HepG2 (cell line): ENCODE data around the gene DCAF15. TPM values are rescaled to one million over a fixed set of nuclear protein-coding genes. Genes with fewer than 3 reads are reported as not detected.

ENCODE experiments used
- ATAC-seq: fragments of 200-7000 bp; cut with Tn5 transposase; 3 replicates; pipeline ENCODE4 v1.9.1; 2020; ENCODE audit warnings: mild to moderate bottlenecking, moderate library complexity
- BruUV-seq: library from RNA; stranded (reverse); fragments of 400-500 nt; replicated peaks from 2 replicates; lab custom pipeline; 2021; lab: Mats Ljungman, UMichigan
- CTCF ChIA-PET: fragments of 300-600 bp; formaldehyde crosslinking; extraction: SDS; loops from one replicate; lab custom pipeline; 2021; ENCODE audit warnings: low total read pairs, inconsistent platforms, low intra/inter-chr PET ratio; lab: Yijun Ruan, JAX
- POLR2A ChIA-PET: fragments of 350-600 bp; sonication (Branson Sonifier 250); formaldehyde crosslinking; loops from one replicate; lab custom pipeline; 2020; ENCODE audit warnings: antibody characterized with exemption, inconsistent platforms; lab: Yijun Ruan, JAX
- DNase-seq: peaks from one replicate; pipeline ENCODE4 v3.0.0-alpha.2; 2015; ENCODE audit warnings: low spot score
- FAIRE-seq: peaks from 3 replicates; lab custom pipeline; 2011; peaks lifted over from hg19 to GRCh38; lab: Jason Lieb, UNC
- H2AFZ ChIP-seq: one replicate; pipeline ENCODE4 v1.6.1; 2011; ENCODE audit warnings: low read length, inconsistent platforms
- H3K27ac ChIP-seq: fragments of 300-600 bp; 3 replicates; pipeline ENCODE4 v1.8.0; 2011; ENCODE audit warnings: mixed run types, mild to moderate bottlenecking, mixed read lengths, low read length, inconsistent platforms; ENCODE audit not compliant: insufficient read depth; ENCODE audit errors: extremely low read length
- H3K27me3 ChIP-seq, 2 experiments: fragments of 200-600 bp in 1 of 2; 2 replicates in 1 of 2; 3 replicates in 1 of 2; pipeline versions ENCODE4 v1.6.0 to v1.8.0; 2011; ENCODE audit warnings: low read length in 2 of 2, mild to moderate bottlenecking in 2 of 2, moderate library complexity in 2 of 2, inconsistent platforms in 1 of 2; ENCODE audit not compliant: insufficient read depth in 2 of 2, control insufficient read depth in 1 of 2
- H3K36me3 ChIP-seq, 2 experiments: fragments of 200-600 bp in 1 of 2; replicated peaks in 1 of 2; 2 replicates in 1 of 2; 3 replicates in 1 of 2; pipeline versions ENCODE4 v1.5.1 to v1.8.0; 2011; ENCODE audit warnings: low read length in 2 of 2, inconsistent platforms in 1 of 2; ENCODE audit not compliant: insufficient read depth in 2 of 2, control insufficient read depth in 1 of 2
- H3K4me1 ChIP-seq: 2 replicates; pipeline ENCODE4 v1.5.1; 2012; ENCODE audit warnings: low read length, inconsistent platforms; ENCODE audit not compliant: insufficient read depth
- H3K4me2 ChIP-seq: 2 replicates; pipeline ENCODE4 v1.6.0; 2011; ENCODE audit warnings: low read depth, low read length, inconsistent platforms
- H3K4me3 ChIP-seq, 3 experiments: fragments of 200-600 bp in 1 of 3; sonication (generic), shearing (Covaris generic) in 1 of 3; replicated peaks in 1 of 3; 2 replicates each; pipeline ENCODE4 v1.5.1; 2011 to 2016; ENCODE audit warnings: low read length in 3 of 3, inconsistent platforms in 2 of 3, low read depth in 2 of 3, mild to moderate bottlenecking in 2 of 3, control low read depth in 1 of 3, mixed read lengths in 1 of 3; ENCODE audit not compliant: insufficient read depth in 1 of 3
- H3K79me2 ChIP-seq: one replicate; pipeline ENCODE4 v1.6.1; 2011; ENCODE audit warnings: low read length, inconsistent platforms; ENCODE audit not compliant: insufficient read depth
- H3K9ac ChIP-seq: 2 replicates; pipeline ENCODE4 v1.6.0; 2011; ENCODE audit warnings: mild to moderate bottlenecking, low read depth, low read length, inconsistent platforms; ENCODE audit not compliant: insufficient read depth
- H3K9me3 ChIP-seq: 2 replicates; pipeline ENCODE4 v1.5.1; 2012; ENCODE audit warnings: mild to moderate bottlenecking, low read length
- H4K20me1 ChIP-seq: 2 replicates; pipeline ENCODE4 v1.6.0; 2011; ENCODE audit warnings: inconsistent platforms, mild to moderate bottlenecking, low read length, moderate library complexity; ENCODE audit not compliant: insufficient read depth
- CEBPB ChIP-seq: IDR thresholded peaks from 2 replicates; pipeline ENCODE4 v1.6.1; 2011; ENCODE audit warnings: low read depth, low read length, improper control_type of control experiment, borderline replicate concordance
- IKZF1 ChIP-seq: fragments of 450-650 bp; IDR thresholded peaks from 2 replicates; pipeline ENCODE4 v1.7.1; 2016
- RCOR2 ChIP-seq: IDR thresholded peaks from 2 replicates; pipeline ENCODE4 v1.6.1; 2016; ENCODE audit warnings: missing biosample characterization, missing genetic modification reagents
- SCMH1 ChIP-seq: sonication (generic); formaldehyde crosslinking; IDR thresholded peaks from 2 replicates; pipeline ENCODE4 v1.9.0; 2021; ENCODE audit warnings: missing genetic modification reagents, mild to moderate bottlenecking, borderline replicate concordance
- TP53 ChIP-seq: sonication (generic); formaldehyde crosslinking; conservative IDR thresholded peaks from 2 replicates; pipeline ENCODE4 v1.4.0; 2020; ENCODE audit warnings: missing genetic modification reagents
- ZNF180 ChIP-seq: sonication (generic); formaldehyde crosslinking; IDR thresholded peaks from 2 replicates; pipeline ENCODE4 v1.4.0; 2020; ENCODE audit warnings: low read depth, missing genetic modification reagents, borderline replicate concordance
- ZNF446 ChIP-seq: sonication (generic); formaldehyde crosslinking; IDR thresholded peaks from 2 replicates; pipeline ENCODE4 v1.5.0; 2020; ENCODE audit warnings: mild to moderate bottlenecking, missing genetic modification reagents
- ZNF747 ChIP-seq: sonication (generic); formaldehyde crosslinking; IDR thresholded peaks from 2 replicates; pipeline ENCODE4 v1.8.1; 2023; ENCODE audit warnings: missing genetic modification reagents, mild to moderate bottlenecking, borderline replicate concordance
- ZZZ3 ChIP-seq: sonication (generic); formaldehyde crosslinking; IDR thresholded peaks from 2 replicates; pipeline ENCODE4 v1.4.0; 2020; ENCODE audit warnings: missing genetic modification reagents, mild to moderate bottlenecking, borderline replicate concordance
- WGBS: methylation state at CpG from one replicate; pipeline ENCODE4 v1.1.6; 2017; ENCODE audit warnings: low lambda C conversion rate; 5-methylcytosine and 5-hydroxymethylcytosine counted together
- in situ Hi-C: cut with HindIII; loops from 2 replicates; pipeline ENCODE4 v1.10.0; 2017; ENCODE audit warnings: low pct_unique_long_range_greater_than_20kb; ENCODE audit not compliant: extremely low pct_ligation_motif_present
- intact Hi-C: fragments of 100-400 bp; cut with micrococcal nuclease; formaldehyde crosslinking; loops from one replicate; pipeline ENCODE4 v1.10.0; 2022; ENCODE audit not compliant: unreplicated experiment
- polyA plus RNA-seq, 8 experiments: library from polyadenylated mRNA; depleted of rRNA in 3 of 8; stranded (reverse) in 7 of 8; unstranded in 1 of 8; fragments of >200 nt; fragmentation: Illumina TruSeq in 4 of 8; extraction: Trizol in 4 of 8; gene quantifications; 2 replicates each; pipeline versions ENCODE4 v1.2.1 to v1.2.3, GENCODE V29; 2011 to 2016; ENCODE audit warnings: low read depth in 4 of 8, missing spikeins in 1 of 8, mixed read lengths in 1 of 8; ENCODE audit not compliant: insufficient read depth in 1 of 8
- total RNA-seq, 5 experiments: library from RNA; depleted of rRNA; stranded (reverse); fragments of >200 nt; fragmentation: Illumina TruSeq; extraction: Trizol; gene quantifications; 2 replicates each; pipeline ENCODE4 v1.2.3, GENCODE V29; 2016; ENCODE audit warnings: low read depth in 1 of 5
- TF ChIP-seq, protein P1 (sequence below): sonication (generic); formaldehyde crosslinking; IDR thresholded peaks from 2 replicates; pipeline ENCODE4 v1.5.0; 2020; ENCODE audit warnings: mild to moderate bottlenecking, missing genetic modification reagents
- TF ChIP-seq, protein P2 (sequence below): sonication (generic); formaldehyde crosslinking; conservative IDR thresholded peaks from 2 replicates; pipeline ENCODE4 v1.4.0; 2020; ENCODE audit warnings: missing genetic modification reagents
- TF ChIP-seq, protein P3 (sequence below): sonication (generic); formaldehyde crosslinking; IDR thresholded peaks from 2 replicates; pipeline ENCODE4 v1.8.1; 2023; ENCODE audit warnings: mild to moderate bottlenecking, moderate library complexity, missing genetic modification reagents

Gene DCAF15
- total and polyA plus RNA-seq, 2 of the 13 experiments (the other 11 are each of a cell fraction or from before 2014, with no cell fraction given), result 13.6 to 14.0 TPM

DNA sequence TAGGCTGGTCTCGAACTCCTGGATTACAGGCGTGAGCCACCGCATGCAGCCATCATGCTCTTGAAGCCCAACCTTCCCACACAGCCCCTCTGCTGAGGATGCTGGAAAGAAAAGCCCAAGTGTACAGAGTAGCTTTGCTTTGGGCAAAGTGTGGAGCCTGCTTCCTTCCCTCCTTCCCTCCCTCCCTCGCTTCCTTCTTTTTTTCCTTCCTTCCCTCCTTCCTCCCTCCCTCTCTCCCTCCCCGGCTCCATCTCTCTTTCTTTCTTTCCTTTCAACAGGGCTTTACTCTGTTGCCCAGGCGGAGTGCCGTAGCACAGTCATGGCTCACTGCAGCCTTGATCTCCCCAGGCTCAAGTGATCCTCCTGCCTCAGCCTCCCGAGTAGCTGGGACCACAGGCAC is 43.6 kb upstream of the DCAF15 start:
- intact Hi-C loops (no loop called here), in situ Hi-C loops (no loop called here)
- H3K9me3 ChIP-seq, result no peaks in the 10 kb centered on the region
- CTCF ChIA-PET, result no interaction called here
- DNase-seq, result no peak
- TF ChIP-seq, protein P1, sequence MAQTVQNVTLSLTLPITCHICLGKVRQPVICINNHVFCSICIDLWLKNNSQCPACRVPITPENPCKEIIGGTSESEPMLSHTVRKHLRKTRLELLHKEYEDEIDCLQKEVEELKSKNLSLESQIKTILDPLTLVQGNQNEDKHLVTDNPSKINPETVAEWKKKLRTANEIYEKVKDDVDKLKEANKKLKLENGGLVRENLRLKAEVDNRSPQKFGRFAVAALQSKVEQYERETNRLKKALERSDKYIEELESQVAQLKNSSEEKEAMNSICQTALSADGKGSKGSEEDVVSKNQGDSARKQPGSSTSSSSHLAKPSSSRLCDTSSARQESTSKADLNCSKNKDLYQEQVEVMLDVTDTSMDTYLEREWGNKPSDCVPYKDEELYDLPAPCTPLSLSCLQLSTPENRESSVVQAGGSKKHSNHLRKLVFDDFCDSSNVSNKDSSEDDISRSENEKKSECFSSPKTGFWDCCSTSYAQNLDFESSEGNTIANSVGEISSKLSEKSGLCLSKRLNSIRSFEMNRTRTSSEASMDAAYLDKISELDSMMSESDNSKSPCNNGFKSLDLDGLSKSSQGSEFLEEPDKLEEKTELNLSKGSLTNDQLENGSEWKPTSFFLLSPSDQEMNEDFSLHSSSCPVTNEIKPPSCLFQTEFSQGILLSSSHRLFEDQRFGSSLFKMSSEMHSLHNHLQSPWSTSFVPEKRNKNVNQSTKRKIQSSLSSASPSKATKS (CRISPR knock-in tag), result no peak
- TF ChIP-seq TP53 (CRISPR knock-in tag) (no peak), RCOR2 (CRISPR knock-in tag) (no peak), ZNF747 (CRISPR knock-in tag) (no peak), ZZZ3 (CRISPR knock-in tag) (no peak), ZNF446 (CRISPR knock-in tag) (no peak), IKZF1 (no peak), SCMH1 (CRISPR knock-in tag) (no peak), CEBPB (no peak), ZNF180 (no peak)
- TF ChIP-seq, protein P2, sequence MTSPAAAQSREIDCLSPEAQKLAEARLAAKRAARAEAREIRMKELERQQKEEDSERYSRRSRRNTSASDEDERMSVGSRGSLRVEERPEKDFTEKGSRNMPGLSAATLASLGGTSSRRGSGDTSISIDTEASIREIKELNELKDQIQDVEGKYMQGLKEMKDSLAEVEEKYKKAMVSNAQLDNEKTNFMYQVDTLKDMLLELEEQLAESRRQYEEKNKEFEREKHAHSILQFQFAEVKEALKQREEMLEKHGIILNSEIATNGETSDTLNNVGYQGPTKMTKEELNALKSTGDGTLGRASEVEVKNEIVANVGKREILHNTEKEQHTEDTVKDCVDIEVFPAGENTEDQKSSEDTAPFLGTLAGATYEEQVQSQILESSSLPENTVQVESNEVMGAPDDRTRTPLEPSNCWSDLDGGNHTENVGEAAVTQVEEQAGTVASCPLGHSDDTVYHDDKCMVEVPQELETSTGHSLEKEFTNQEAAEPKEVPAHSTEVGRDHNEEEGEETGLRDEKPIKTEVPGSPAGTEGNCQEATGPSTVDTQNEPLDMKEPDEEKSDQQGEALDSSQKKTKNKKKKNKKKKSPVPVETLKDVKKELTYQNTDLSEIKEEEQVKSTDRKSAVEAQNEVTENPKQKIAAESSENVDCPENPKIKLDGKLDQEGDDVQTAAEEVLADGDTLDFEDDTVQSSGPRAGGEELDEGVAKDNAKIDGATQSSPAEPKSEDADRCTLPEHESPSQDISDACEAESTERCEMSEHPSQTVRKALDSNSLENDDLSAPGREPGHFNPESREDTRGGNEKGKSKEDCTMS (CRISPR knock-in tag), result no peak
- TF ChIP-seq, protein P3, sequence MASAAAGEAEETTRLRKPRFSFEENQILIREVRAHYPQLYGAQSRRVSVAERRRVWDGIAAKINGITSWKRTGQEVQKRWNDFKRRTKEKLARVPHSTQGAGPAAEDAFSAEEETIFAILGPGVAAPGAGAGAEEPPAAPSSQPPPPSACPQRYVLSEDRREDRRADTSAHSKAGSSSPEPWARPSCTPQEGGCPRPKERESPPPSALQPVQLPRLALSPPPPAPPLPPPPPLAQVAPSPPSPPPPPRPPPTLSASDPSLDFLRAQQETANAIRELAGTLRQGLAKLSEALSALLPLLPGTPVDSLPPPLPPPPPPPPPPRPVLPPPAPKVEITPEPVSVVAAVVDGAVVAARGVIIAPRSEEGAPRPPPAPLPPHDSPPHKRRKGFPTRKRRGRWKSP (CRISPR knock-in tag), result no peak
- H3K79me2 ChIP-seq, result no peaks in the 10 kb centered on the region
- POLR2A ChIA-PET, result no interaction called here
- 97% methylated on average over 8 of the region's 8 CpGs for WGBS
- FAIRE-seq, result no peak
- ATAC-seq, result no peak
- H3K4me2 ChIP-seq, result no peak overlapping the region
- no peak overlapping the region for H2AFZ ChIP-seq
- H3K27me3 ChIP-seq, result no peaks in the 10 kb centered on the region
- no peak overlapping the region for H3K4me3 ChIP-seq
- no peak overlapping the region for H3K9ac ChIP-seq
- peaks cover 18% of the 10 kb centered on the region for H3K4me1 ChIP-seq
- H3K36me3 ChIP-seq, result peaks cover 6 to 19% of the 10 kb centered on the region in 2 experiments; a peak in 4 of 5 replicates
- H3K27ac ChIP-seq, result no peak overlapping the region
- H4K20me1 ChIP-seq, result no peaks in the 10 kb centered on the region
- BruUV-seq, result no TSS peak
